Right lobe of liver (tissue), 6 donors: ENCODE results near the gene LARP4B. TPM values are rescaled to one million over a fixed set of nuclear protein-coding genes. Genes with fewer than 3 reads are reported as not detected.

ENCODE experiments used
- ATAC-seq, 4 donors: fragments of 200-7000 bp; cut with Tn5 transposase; one replicate each; pipeline ENCODE4 v1.9.1; 2020; ENCODE audit warnings: mild to moderate bottlenecking in 4 of 4, moderate library complexity in 4 of 4
- DNase-seq, 3 donors: peaks; one replicate each; pipeline ENCODE4 v3.0.0-alpha.2; 2020
- H3K27ac ChIP-seq, 3 donors: fragments of 200-600 bp; one replicate each; pipeline ENCODE4 v1.8.0; 2022
- H3K27me3 ChIP-seq, 2 donors: fragments of 200-600 bp; one replicate each; pipeline ENCODE4 v1.8.0; 2022
- H3K36me3 ChIP-seq, 4 donors: fragments of 200-600 bp; sonication (generic) in 1 of 4; one replicate each; pipeline versions ENCODE4 v1.5.1 to v1.8.0; 2017 to 2022; ENCODE audit warnings: control low read depth in 1 of 4
- H3K4me1 ChIP-seq, 4 donors: fragments of 200-600 bp; sonication (generic) in 1 of 4; one replicate each; pipeline versions ENCODE4 v1.5.1 to v1.8.0; 2017 to 2022; ENCODE audit warnings: control low read depth in 1 of 4
- H3K4me3 ChIP-seq, 3 donors: fragments of 200-600 bp; one replicate each; pipeline ENCODE4 v1.8.0; 2022
- H3K9me3 ChIP-seq, 4 donors: fragments of 200-600 bp; sonication (generic) in 1 of 4; one replicate each; pipeline versions ENCODE4 v1.5.1 to v1.8.0; 2017 to 2022; ENCODE audit warnings: control low read depth in 1 of 4
- POLR2A ChIP-seq: fragments of 450-650 bp; IDR thresholded peaks from one replicate; pipeline ENCODE4 v1.6.1; 2017; ENCODE audit warnings: antibody characterized with exemption, mild to moderate bottlenecking
- WGBS: methylation state at CpG from one replicate; pipeline ENCODE4 v1.1.6; 2018; ENCODE audit warnings: low coverage, low lambda C conversion rate; ENCODE audit not compliant: insufficient coverage; ENCODE audit errors: missing lambda C conversion rate; 5-methylcytosine and 5-hydroxymethylcytosine counted together
- intact Hi-C, 2 donors: fragments of 100-400 bp; cut with DNase I; formaldehyde crosslinking; loops; one replicate each; pipeline versions ENCODE4 v1.11.2 to v1.14.1; 2022
- total RNA-seq, 6 experiments: library from RNA; depleted of rRNA in 2 of 6; stranded (reverse); fragments of >200 nt in 2 of 6; fragmentation: NEBNext Ultra II Directional in 3 of 6; extraction: Animal tissue kit (Norgen Biotek cat#: 25700) in 3 of 6; gene quantifications; one replicate each; pipeline versions ENCODE4 v1.1.0 to v1.2.4, GENCODE V29; 2016 to 2023
- TF ChIP-seq, protein P1 (sequence below), 4 donors: fragments of 200-600 bp in 3 of 4; fragments of 450-650 bp in 1 of 4; IDR thresholded peaks; one replicate each; pipeline versions ENCODE4 v1.5.1 to v1.8.0; 2016 to 2022; ENCODE audit warnings: antibody characterized with exemption in 4 of 4, mild to moderate bottlenecking in 2 of 4
- donor health status: DM: no; HTN: yes; CAD: no.
- donor health status: DM: no; HTN: no; CAD: no.
- donor health status: DM: no; HTN: no; CAD: no.
- donor health status: DM: no; HTN: yes; CAD: no.
- donor health status: DM: no; HTN: yes; CAD: no.

The LARP4B gene
- total RNA-seq, 6 experiments from 2014 or later: 22.4 to 35.9 (median 31.7) TPM

- no peaks in the 10 kb centered on the region for H3K9me3 ChIP-seq
- H3K36me3 ChIP-seq: no peaks in the 10 kb centered on the region
- intact Hi-C loops: no loop called here
- no peak for TF ChIP-seq POLR2A
- TF ChIP-seq, protein P1, sequence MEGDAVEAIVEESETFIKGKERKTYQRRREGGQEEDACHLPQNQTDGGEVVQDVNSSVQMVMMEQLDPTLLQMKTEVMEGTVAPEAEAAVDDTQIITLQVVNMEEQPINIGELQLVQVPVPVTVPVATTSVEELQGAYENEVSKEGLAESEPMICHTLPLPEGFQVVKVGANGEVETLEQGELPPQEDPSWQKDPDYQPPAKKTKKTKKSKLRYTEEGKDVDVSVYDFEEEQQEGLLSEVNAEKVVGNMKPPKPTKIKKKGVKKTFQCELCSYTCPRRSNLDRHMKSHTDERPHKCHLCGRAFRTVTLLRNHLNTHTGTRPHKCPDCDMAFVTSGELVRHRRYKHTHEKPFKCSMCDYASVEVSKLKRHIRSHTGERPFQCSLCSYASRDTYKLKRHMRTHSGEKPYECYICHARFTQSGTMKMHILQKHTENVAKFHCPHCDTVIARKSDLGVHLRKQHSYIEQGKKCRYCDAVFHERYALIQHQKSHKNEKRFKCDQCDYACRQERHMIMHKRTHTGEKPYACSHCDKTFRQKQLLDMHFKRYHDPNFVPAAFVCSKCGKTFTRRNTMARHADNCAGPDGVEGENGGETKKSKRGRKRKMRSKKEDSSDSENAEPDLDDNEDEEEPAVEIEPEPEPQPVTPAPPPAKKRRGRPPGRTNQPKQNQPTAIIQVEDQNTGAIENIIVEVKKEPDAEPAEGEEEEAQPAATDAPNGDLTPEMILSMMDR (IDR thresholded peaks at IDR 0.05): no peak
- WGBS: 55% methylated on average over 3 of the region's 23 CpGs
- H3K4me1 ChIP-seq: no peaks in the 10 kb centered on the region
- H3K4me3 ChIP-seq: no peak overlapping the region
- H3K27ac ChIP-seq: no peak overlapping the region
- no peak for ATAC-seq
- DNase-seq: peak in 1 of 3 donors; percentile 33
- H3K27me3 ChIP-seq: no peaks in the 10 kb centered on the region
Measured at GRCh38 chr10:774661-775244, 156.8 kb downstream of the LARP4B start.

DNA sequence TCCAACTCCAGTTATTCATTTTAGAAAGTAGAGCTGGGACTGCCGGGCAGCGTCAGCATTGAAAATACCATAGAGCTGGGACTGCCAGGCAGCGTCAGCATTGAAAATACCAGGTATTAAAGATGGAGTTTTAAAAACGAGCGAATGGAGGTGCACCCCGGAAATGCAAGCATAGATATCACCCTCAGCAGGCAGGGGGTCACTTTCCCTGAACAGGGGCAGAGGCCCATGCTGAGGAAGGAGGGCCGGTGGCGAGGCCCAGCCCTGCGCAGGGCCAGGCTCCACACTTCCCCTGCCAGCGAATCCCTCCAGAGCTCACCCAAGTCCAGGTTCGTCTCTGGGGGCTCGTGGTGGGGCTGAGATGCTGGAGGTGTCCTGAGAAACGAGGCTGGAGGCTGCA is 157.3 kb downstream of the LARP4B start:
- WGBS: 80% methylated on average over 4 of the region's 13 CpGs
- H3K27ac ChIP-seq: no peak overlapping the region
- no peak overlapping the region for H3K4me3 ChIP-seq
- no peak for ATAC-seq
- DNase-seq: peak in 1 of 3 donors; percentile 33
- no peaks in the 10 kb centered on the region for H3K4me1 ChIP-seq
- TF ChIP-seq, protein P1 (IDR thresholded peaks at IDR 0.05): no peak
- TF ChIP-seq POLR2A: no peak
- intact Hi-C loops: no loop called here
- no peaks in the 10 kb centered on the region for H3K9me3 ChIP-seq
- no peaks in the 10 kb centered on the region for H3K36me3 ChIP-seq
- H3K27me3 ChIP-seq: no peaks in the 10 kb centered on the region

DNA sequence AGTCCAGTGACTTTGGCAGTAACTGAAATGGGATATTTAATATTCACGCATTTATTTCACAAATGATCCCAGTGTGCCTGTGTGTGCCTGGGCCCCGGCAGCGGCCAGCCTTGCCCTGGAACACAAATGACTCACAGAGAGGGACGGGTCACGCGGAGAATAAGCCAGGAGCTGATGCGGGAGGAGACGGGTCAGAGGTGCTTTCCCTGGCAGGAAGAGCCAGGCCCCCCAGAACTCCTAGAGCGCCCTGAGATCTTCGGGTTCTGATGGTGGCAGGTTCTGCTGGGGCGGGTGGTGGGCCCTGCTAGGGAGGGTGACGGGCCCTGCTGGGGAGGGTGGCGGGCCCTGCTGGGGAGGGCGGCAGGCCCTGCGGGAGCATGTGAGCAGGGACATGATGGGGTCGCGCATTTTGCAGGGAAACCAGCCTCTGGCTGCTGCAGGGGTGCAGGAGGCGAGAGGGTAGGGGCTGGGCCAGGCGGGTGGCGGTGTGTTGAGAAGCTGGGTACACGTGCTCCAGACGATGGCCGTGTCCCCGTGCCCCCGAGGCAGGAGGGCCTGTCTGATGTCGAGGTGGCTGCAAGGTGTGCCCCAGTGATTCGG is 157.8 kb downstream of the LARP4B start:
- ATAC-seq (peak in 1 of 4 donors; percentile 25), DNase-seq (peak in 1 of 3 donors; percentile 33)
- no peaks in the 10 kb centered on the region for H3K4me1 ChIP-seq
- no peak overlapping the region for H3K27ac ChIP-seq
- H3K36me3 ChIP-seq: no peaks in the 10 kb centered on the region
- intact Hi-C loops: no loop called here
- 71% methylated on average over 8 of the region's 27 CpGs for WGBS
- no peaks in the 10 kb centered on the region for H3K27me3 ChIP-seq
- H3K9me3 ChIP-seq: no peaks in the 10 kb centered on the region
- H3K4me3 ChIP-seq: no peak overlapping the region
- TF ChIP-seq, protein P1 (IDR thresholded peaks at IDR 0.05): no peak
- no peak for TF ChIP-seq POLR2A

DNA sequence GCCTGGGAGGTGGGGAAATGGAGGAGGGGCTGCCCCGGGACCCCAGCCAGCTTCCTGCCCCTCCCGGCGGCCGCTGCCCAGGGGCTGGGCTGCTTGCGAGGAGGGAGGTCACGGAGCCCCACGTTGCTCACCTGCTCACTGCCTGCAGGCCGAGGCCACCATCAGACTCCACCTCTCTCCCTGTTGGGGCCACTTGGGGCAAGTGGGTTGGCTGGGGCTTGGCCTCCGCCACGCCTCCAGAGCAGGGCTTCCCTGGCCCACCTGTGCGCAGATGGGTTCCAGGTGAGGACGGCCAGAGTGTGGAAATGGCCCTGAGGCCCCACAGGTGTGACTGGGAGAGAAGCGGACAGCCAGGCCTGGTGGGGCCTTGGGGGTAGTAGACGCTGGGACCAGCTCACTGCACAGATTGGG is 159.3 kb downstream of the LARP4B start:
- Histone ChIP-seq H3K4me1 (no peaks in the 10 kb centered on the region), H3K9me3 (no peaks in the 10 kb centered on the region), H3K36me3 (no peaks in the 10 kb centered on the region), H3K4me3 (no peak overlapping the region), H3K27ac (no peak overlapping the region), H3K27me3 (no peaks in the 10 kb centered on the region)
- TF ChIP-seq, protein P1 (IDR thresholded peaks at IDR 0.05): no peak
- TF ChIP-seq POLR2A: no peak
- DNase-seq (peak in 2 of 3 donors; percentile 31 to 42), ATAC-seq (no peak)
- 77% methylated on average over 4 of the region's 14 CpGs for WGBS
- intact Hi-C loops: no loop called here
